Measurements from ENCODE around the gene KLC3.

- TF ChIP-seq CTCF (IDR thresholded peaks at IDR 0.05) = no peak
- no peak for TF ChIP-seq EZH2 (IDR thresholded peaks at IDR 0.05; ENCODE audit: borderline replicate concordance, insufficient read depth, low read depth, low read length, poor library complexity, severe bottlenecking)
These were observed 17.7 kb upstream of the KLC3 start, which contains the start of gene CKM for GRCh38 chr19:45322744-45323281.

All from B cell (primary cell).